Astrocyte (in vitro differentiated cells and primary cell): ENCODE results near the gene GATA2. TPM values are rescaled to one million over a fixed set of nuclear protein-coding genes. Genes with fewer than 3 reads are reported as not detected.

Experiments
- DNase-seq: peaks from one replicate; pipeline ENCODE4 v3.0.0-alpha.2; 2010; ENCODE audit warnings: low read depth
- FAIRE-seq: peaks from 2 replicates; lab custom pipeline; 2011; peaks lifted over from hg19 to GRCh38; lab: Jason Lieb, UNC
- H2AFZ ChIP-seq: 2 replicates; pipeline ENCODE4 v1.6.0; 2012; ENCODE audit warnings: low read depth, low read length, inconsistent platforms
- H3K27ac ChIP-seq: 2 replicates; pipeline ENCODE4 v1.5.1; 2011; ENCODE audit warnings: low read depth, low read length, inconsistent platforms
- H3K27me3 ChIP-seq: 2 replicates; pipeline ENCODE4 v1.6.0; 2011; ENCODE audit warnings: low read length, inconsistent platforms; ENCODE audit not compliant: insufficient read depth
- H3K36me3 ChIP-seq: 2 replicates; pipeline ENCODE4 v1.5.1; 2011; ENCODE audit warnings: low read length, inconsistent platforms; ENCODE audit not compliant: insufficient read depth
- H3K4me1 ChIP-seq: 2 replicates; pipeline ENCODE4 v1.5.1; 2011; ENCODE audit warnings: low read length, inconsistent platforms; ENCODE audit not compliant: insufficient read depth
- H3K4me2 ChIP-seq: 2 replicates; pipeline ENCODE4 v1.6.0; 2012; ENCODE audit warnings: low read length, inconsistent platforms
- H3K4me3 ChIP-seq: 2 replicates; pipeline ENCODE4 v1.5.1; 2011; ENCODE audit warnings: low read depth, mild to moderate bottlenecking, low read length, inconsistent platforms; ENCODE audit not compliant: insufficient read depth
- H3K79me2 ChIP-seq: 2 replicates; pipeline ENCODE4 v1.6.0; 2012; ENCODE audit warnings: mild to moderate bottlenecking, low read length, inconsistent platforms; ENCODE audit not compliant: insufficient read depth
- H3K9ac ChIP-seq: 2 replicates; pipeline ENCODE4 v1.6.0; 2012; ENCODE audit warnings: mild to moderate bottlenecking, low read length, inconsistent platforms
- H3K9me3 ChIP-seq: 2 replicates; pipeline ENCODE4 v1.5.1; 2012; ENCODE audit warnings: low read depth, mild to moderate bottlenecking, low read length, inconsistent platforms; ENCODE audit not compliant: insufficient read depth
- H4K20me1 ChIP-seq: 2 replicates; pipeline ENCODE4 v1.6.0; 2012; ENCODE audit warnings: low read length, inconsistent platforms; ENCODE audit not compliant: insufficient read depth
- H3K27ac Mint-ChIP-seq: one replicate; pipeline ENCODE4 v1.8.0; 2021; ENCODE audit warnings: mild to moderate bottlenecking, mixed read lengths; ENCODE audit not compliant: unreplicated experiment
- H3K27me3 Mint-ChIP-seq: one replicate; pipeline ENCODE4 v1.8.0; 2021; ENCODE audit warnings: low read depth, mixed read lengths; ENCODE audit not compliant: unreplicated experiment
- H3K36me3 Mint-ChIP-seq: one replicate; pipeline ENCODE4 v1.8.0; 2021; ENCODE audit warnings: low read depth, mixed read lengths; ENCODE audit not compliant: unreplicated experiment
- H3K4me1 Mint-ChIP-seq: one replicate; pipeline ENCODE4 v1.8.0; 2021; ENCODE audit warnings: low read depth, mixed read lengths; ENCODE audit not compliant: unreplicated experiment
- H3K4me3 Mint-ChIP-seq: one replicate; pipeline ENCODE4 v1.8.0; 2021; ENCODE audit warnings: mild to moderate bottlenecking, moderate library complexity, mixed read lengths; ENCODE audit not compliant: unreplicated experiment
- H3K9me3 Mint-ChIP-seq: one replicate; pipeline ENCODE4 v1.8.0; 2021; ENCODE audit warnings: mild to moderate bottlenecking, mixed read lengths; ENCODE audit not compliant: unreplicated experiment
- CTCF ChIP-seq: IDR thresholded peaks from 2 replicates; pipeline ENCODE4 v1.5.1; 2011; ENCODE audit warnings: low read depth, mild to moderate bottlenecking, inconsistent platforms, low read length, moderate library complexity; ENCODE audit not compliant: insufficient read depth
- EZH2 ChIP-seq: IDR thresholded peaks from 2 replicates; pipeline ENCODE4 v1.6.1; 2012; ENCODE audit warnings: mild to moderate bottlenecking, low read length, inconsistent platforms; ENCODE audit not compliant: insufficient read depth
- total RNA-seq: library from RNA; stranded (reverse); gene quantifications from 2 replicates; pipeline ENCODE4 v1.2.1, GENCODE V29; 2021

GATA2 gene
- total RNA-seq, 1 donor from 2014 or later, result 1.7 TPM

GRCh38 chr3:128489927-128490649 is 2.9 kb downstream of the GATA2 start:
- TF ChIP-seq EZH2, result peak; percentile 84
- TF ChIP-seq CTCF, result no peak
- H3K36me3 Mint-ChIP-seq, result no peaks in the 10 kb centered on the region
- peaks cover 4% of the 10 kb centered on the region for H3K9me3 Mint-ChIP-seq
- H3K4me3 Mint-ChIP-seq, result no peak overlapping the region
- H3K27me3 Mint-ChIP-seq, result peaks cover 59% of the 10 kb centered on the region
- peak overlapping the region; percentile 62 for H3K9ac ChIP-seq
- H3K79me2 ChIP-seq, result peaks cover 12% of the 10 kb centered on the region
- H3K4me2 ChIP-seq, result peak overlapping the region; percentile 89
- no peaks in the 10 kb centered on the region for H3K9me3 ChIP-seq
- no peaks in the 10 kb centered on the region for H3K36me3 ChIP-seq
- H3K4me1 ChIP-seq, result peaks cover 15% of the 10 kb centered on the region
- DNase-seq (no peak), FAIRE-seq (no peak)
- H3K27ac Mint-ChIP-seq, result no peak overlapping the region
- peaks cover 81% of the 10 kb centered on the region for H3K27me3 ChIP-seq
- H3K4me3 ChIP-seq, result peak overlapping the region; percentile 52
- H3K27ac ChIP-seq, result peak overlapping the region; percentile 12
- peak overlapping the region; percentile 60 for H2AFZ ChIP-seq
- peaks cover 38% of the 10 kb centered on the region for H4K20me1 ChIP-seq
- no peaks in the 10 kb centered on the region for H3K4me1 Mint-ChIP-seq

- Mint-ChIP-seq H3K4me1 (no peaks in the 10 kb centered on the region), H3K36me3 (no peaks in the 10 kb centered on the region), H3K27me3 (peaks cover 60% of the 10 kb centered on the region), H3K9me3 (peaks cover 4% of the 10 kb centered on the region), H3K4me3 (no peak overlapping the region), H3K27ac (no peak overlapping the region)
- DNase-seq, result no peak
- Histone ChIP-seq H3K36me3 (no peaks in the 10 kb centered on the region), H3K27ac (no peak overlapping the region), H3K27me3 (peaks cover 81% of the 10 kb centered on the region), H4K20me1 (peaks cover 42% of the 10 kb centered on the region), H3K4me1 (peaks cover 15% of the 10 kb centered on the region), H3K9me3 (no peaks in the 10 kb centered on the region), H3K4me3 (peak overlapping the region; percentile 52), H3K79me2 (peaks cover 12% of the 10 kb centered on the region), H2AFZ (peak overlapping the region; percentile 60), H3K4me2 (peak overlapping the region; percentile 89), H3K9ac (peak overlapping the region; percentile 62)
- FAIRE-seq, result no peak
- TF ChIP-seq CTCF (no peak), EZH2 (peak; percentile 97)
These were observed 3.4 kb downstream of the GATA2 start for GRCh38 chr3:128489674-128489926.

GRCh38 chr3:128488991-128489673 is 3.9 kb downstream of the GATA2 start:
- FAIRE-seq (no peak), DNase-seq (no peak)
- no peaks in the 10 kb centered on the region for H3K36me3 ChIP-seq
- no peaks in the 10 kb centered on the region for H3K36me3 Mint-ChIP-seq
- H3K4me1 ChIP-seq, result peaks cover 17% of the 10 kb centered on the region
- peaks cover 60% of the 10 kb centered on the region for H3K27me3 Mint-ChIP-seq
- H3K4me2 ChIP-seq, result peak overlapping the region; percentile 89
- TF ChIP-seq CTCF (no peak), EZH2 (no peak)
- H4K20me1 ChIP-seq, result peaks cover 42% of the 10 kb centered on the region
- H3K9ac ChIP-seq, result peak overlapping the region; percentile 62
- H3K9me3 ChIP-seq, result no peaks in the 10 kb centered on the region
- no peak overlapping the region for H3K4me3 Mint-ChIP-seq
- peaks cover 80% of the 10 kb centered on the region for H3K27me3 ChIP-seq
- H3K9me3 Mint-ChIP-seq, result peaks cover 3% of the 10 kb centered on the region
- H3K79me2 ChIP-seq, result peaks cover 12% of the 10 kb centered on the region
- H3K4me3 ChIP-seq, result peak overlapping the region; percentile 52
- peak overlapping the region; percentile 33 for H3K27ac ChIP-seq
- peak overlapping the region; percentile 60 for H2AFZ ChIP-seq
- peaks cover 3% of the 10 kb centered on the region for H3K4me1 Mint-ChIP-seq
- H3K27ac Mint-ChIP-seq, result no peak overlapping the region
